ENCODE results near the gene OR2T33.

OR2T33 gene

DNA sequence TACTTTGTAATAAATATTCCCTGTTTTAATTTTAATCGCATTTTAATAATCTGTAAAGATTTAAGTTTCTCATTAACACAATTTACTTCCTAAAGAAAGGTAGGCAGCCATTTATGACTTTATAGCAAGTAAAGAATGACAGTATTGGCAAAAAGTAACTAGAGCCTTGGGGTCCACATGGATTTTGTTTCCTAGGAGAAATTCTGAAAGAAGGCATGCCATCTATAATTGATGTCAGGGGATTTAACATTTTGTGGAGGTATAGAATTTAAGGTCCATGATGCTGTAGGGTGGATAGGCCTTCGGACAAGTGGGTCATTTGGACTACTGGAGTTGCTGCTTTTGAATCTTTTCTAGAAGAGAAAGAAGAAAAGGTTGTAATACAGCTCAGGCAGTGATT is 46.7 kb downstream of the OR2T33 start, which contains the start of gene OR2M4:
Gene OR2M4, plus strand, starts transcription at position 301 of the 400 bp plus-strand sequence. CDS start 7,512 bp downstream, outside the sequence.
- no peak for DNase-seq (ENCODE audit: low read depth in 1 of 2, low spot score in 1 of 2)
- Histone ChIP-seq H3K4me3 (replicated peaks; ENCODE audit: insufficient read depth, low read length) (no peak within 1 kb of the TSS), H3K27ac (replicated peaks) (no peak within 1 kb of the TSS), H3K27me3 (ENCODE audit: insufficient read depth, poor library complexity, severe bottlenecking) (no peaks in the 10 kb centered on the region)
- TF ChIP-seq POLR2AphosphoS5 (IDR thresholded peaks at IDR 0.05; ENCODE audit: low read depth): no peak
- no peak for TF ChIP-seq SPI1 (IDR thresholded peaks at IDR 0.05; ENCODE audit: borderline replicate concordance, low read depth)
- TF ChIP-seq GABPA (IDR thresholded peaks at IDR 0.05; ENCODE audit: low read depth): no peak
- no peak for TF ChIP-seq CTCF (IDR thresholded peaks at IDR 0.05; ENCODE audit: insufficient read depth, low read length)
- TF ChIP-seq REST (IDR thresholded peaks at IDR 0.05; ENCODE audit: insufficient replicate concordance, low read depth): no peak

GRCh38 chr1:248229360-248229908 is 48.3 kb downstream of the OR2T33 start:
- no peak for DNase-seq (ENCODE audit: low read depth in 1 of 2, low spot score in 1 of 2)

More at GRCh38 chr1:248229360-248229908, 48.3 kb downstream of the OR2T33 start:
- Histone ChIP-seq H3K27me3 (ENCODE audit: insufficient read depth, poor library complexity, severe bottlenecking) (no peaks in the 10 kb centered on the region), H3K4me3 (replicated peaks; ENCODE audit: insufficient read depth, low read length) (no peak overlapping the region), H3K27ac (replicated peaks) (no peak overlapping the region)
- TF ChIP-seq POLR2AphosphoS5 (IDR thresholded peaks at IDR 0.05; ENCODE audit: low read depth): no peak
- no peak for TF ChIP-seq REST (IDR thresholded peaks at IDR 0.05; ENCODE audit: insufficient replicate concordance, low read depth)
- TF ChIP-seq CTCF (IDR thresholded peaks at IDR 0.05; ENCODE audit: insufficient read depth, low read length): no peak
- TF ChIP-seq GABPA (IDR thresholded peaks at IDR 0.05; ENCODE audit: low read depth): no peak
- no peak for TF ChIP-seq SPI1 (IDR thresholded peaks at IDR 0.05; ENCODE audit: borderline replicate concordance, low read depth)

All from HL-60 (cell line).